ENCODE results near the gene SLC2A13. TPM values are rescaled to one million over a fixed set of nuclear protein-coding genes. Genes with fewer than 3 reads are reported as not detected.
"Not testable (repeated sequence)": the region's sequence is repeated elsewhere in the genome, so short reads cannot be mapped to it uniquely, and the experiment has no call there.

Gene SLC2A13
- total RNA-seq, 1 donor from 2014 or later, result 7.4 TPM

GRCh38 chr12:39763071-39763889, 342.6 kb downstream of the SLC2A13 start:
- TF ChIP-seq CTCF (IDR thresholded peaks at IDR 0.05; ENCODE audit: unreplicated experiment), result no peak
- H3K9me3 Mint-ChIP-seq, result no peaks in the 10 kb centered on the region
- no peak overlapping the region for H3K27ac Mint-ChIP-seq
- H3K27me3 Mint-ChIP-seq (ENCODE audit: low read depth), result no peaks in the 10 kb centered on the region
- no peak for DNase-seq (ENCODE audit: low spot score in 2 of 2, unreplicated experiment in 2 of 2)
- H3K36me3 Mint-ChIP-seq, result no peaks in the 10 kb centered on the region
- peaks cover 27% of the 10 kb centered on the region for H3K4me1 Mint-ChIP-seq
- H3K4me3 Mint-ChIP-seq, result no peak overlapping the region

- Mint-ChIP-seq H3K36me3 (no peaks in the 10 kb centered on the region), H3K27me3 (ENCODE audit: low read depth) (no peaks in the 10 kb centered on the region), H3K9me3 (no peaks in the 10 kb centered on the region), H3K27ac (no peak overlapping the region), H3K4me3 (no peak overlapping the region), H3K4me1 (peaks cover 2% of the 10 kb centered on the region)
- no peak for TF ChIP-seq CTCF (IDR thresholded peaks at IDR 0.05; ENCODE audit: unreplicated experiment)
- DNase-seq (ENCODE audit: low spot score in 2 of 2, unreplicated experiment in 2 of 2), result no peak
Measured at GRCh38 chr12:39755478-39755877, 350.4 kb downstream of the SLC2A13 start.

DNA sequence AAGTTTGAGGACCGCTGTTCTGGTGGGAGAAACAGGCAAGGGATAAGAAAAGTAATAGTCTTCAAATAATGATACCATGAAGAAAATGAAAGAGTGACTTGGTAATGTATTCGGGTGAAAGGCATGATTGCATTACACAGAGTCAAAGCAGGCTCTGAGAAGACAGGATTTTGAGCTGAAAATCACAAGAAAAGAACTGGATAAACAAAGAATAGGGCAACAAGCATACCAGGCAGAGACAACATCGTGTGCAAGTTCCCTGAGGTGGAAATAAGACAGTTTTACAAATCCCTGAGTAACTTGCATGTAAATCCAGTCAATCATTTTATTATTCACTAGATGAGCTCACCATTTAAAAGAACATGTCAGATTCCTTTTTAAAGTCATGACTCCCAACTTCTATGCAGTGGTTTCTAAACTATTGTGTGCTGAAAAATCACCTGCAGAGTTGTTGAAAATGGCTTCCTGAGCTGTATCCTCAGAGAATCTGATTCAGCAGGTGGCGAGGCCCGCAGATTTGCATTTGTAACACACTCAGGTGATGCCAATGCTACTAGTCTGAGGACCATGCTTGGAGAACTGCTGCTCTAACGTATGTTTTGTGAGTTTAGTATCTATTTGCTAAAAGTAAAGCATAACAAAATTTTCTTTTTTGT, 353.3 kb downstream of the SLC2A13 start:
- Mint-ChIP-seq H3K27ac (no peak overlapping the region), H3K36me3 (no peaks in the 10 kb centered on the region), H3K9me3 (peaks cover 3% of the 10 kb centered on the region), H3K27me3 (ENCODE audit: low read depth) (no peaks in the 10 kb centered on the region), H3K4me1 (no peaks in the 10 kb centered on the region), H3K4me3 (no peak overlapping the region)
- no peak for TF ChIP-seq CTCF (IDR thresholded peaks at IDR 0.05; ENCODE audit: unreplicated experiment)
- no peak for DNase-seq (ENCODE audit: low spot score in 2 of 2, unreplicated experiment in 2 of 2)

- not testable (repeated sequence) for H3K4me3 Mint-ChIP-seq; H3K36me3 Mint-ChIP-seq; DNase-seq (ENCODE audit: low spot score in 2 of 2, unreplicated experiment in 2 of 2); H3K4me1 Mint-ChIP-seq; H3K27ac Mint-ChIP-seq; H3K27me3 Mint-ChIP-seq (ENCODE audit: low read depth)
- H3K9me3 Mint-ChIP-seq, result peaks cover 22% of the 10 kb centered on the region
Measured at GRCh38 chr12:39746151-39746550, 359.7 kb downstream of the SLC2A13 start.

DNA sequence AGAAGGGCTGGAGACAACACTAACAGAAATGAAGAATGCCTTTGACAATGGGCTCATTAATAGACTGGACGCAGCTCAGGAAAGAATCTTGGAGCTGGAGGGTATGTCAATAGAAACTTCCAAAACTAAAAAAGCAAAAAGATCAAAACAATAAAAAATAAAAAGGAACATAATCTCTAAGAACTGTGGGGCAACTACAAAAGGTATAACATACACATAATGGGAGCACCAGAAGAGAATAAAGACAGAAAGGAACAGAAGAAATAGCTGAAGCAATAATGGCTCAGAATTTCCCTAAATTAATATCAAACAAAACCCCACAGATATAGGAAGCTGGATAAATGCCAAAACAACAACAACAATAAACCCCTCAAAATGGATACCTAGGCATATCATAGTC, 362.2 kb downstream of the SLC2A13 start:
- no peaks in the 10 kb centered on the region for H3K36me3 Mint-ChIP-seq
- DNase-seq (ENCODE audit: low spot score in 2 of 2, unreplicated experiment in 2 of 2), result no peak
- peaks cover 22% of the 10 kb centered on the region for H3K9me3 Mint-ChIP-seq
- H3K27me3 Mint-ChIP-seq (ENCODE audit: low read depth), result no peaks in the 10 kb centered on the region
- H3K27ac Mint-ChIP-seq, result no peak overlapping the region
- H3K4me3 Mint-ChIP-seq, result no peak overlapping the region
- H3K4me1 Mint-ChIP-seq, result no peaks in the 10 kb centered on the region
- TF ChIP-seq CTCF (IDR thresholded peaks at IDR 0.05; ENCODE audit: unreplicated experiment), result no peak

- Mint-ChIP-seq H3K27me3 (ENCODE audit: low read depth) (no peaks in the 10 kb centered on the region), H3K4me1 (no peaks in the 10 kb centered on the region), H3K27ac (no peak overlapping the region), H3K4me3 (no peak overlapping the region), H3K9me3 (peaks cover 34% of the 10 kb centered on the region), H3K36me3 (no peaks in the 10 kb centered on the region)
- TF ChIP-seq CTCF (IDR thresholded peaks at IDR 0.05; ENCODE audit: unreplicated experiment), result no peak
- no peak for DNase-seq (ENCODE audit: low spot score in 2 of 2, unreplicated experiment in 2 of 2)
Measured at GRCh38 chr12:39736406-39736805, 369.5 kb downstream of the SLC2A13 start.
